LNCAP (cell line): Measurements from ENCODE around the gene CMTM4.

Experiments used
- TF ChIP-seq, protein P1 (sequence below): fragments of 450-650 bp; IDR thresholded peaks from 2 replicates; pipeline ENCODE4 v1.5.1; 2017; ENCODE audit warnings: mild to moderate bottlenecking

CMTM4 gene

DNA sequence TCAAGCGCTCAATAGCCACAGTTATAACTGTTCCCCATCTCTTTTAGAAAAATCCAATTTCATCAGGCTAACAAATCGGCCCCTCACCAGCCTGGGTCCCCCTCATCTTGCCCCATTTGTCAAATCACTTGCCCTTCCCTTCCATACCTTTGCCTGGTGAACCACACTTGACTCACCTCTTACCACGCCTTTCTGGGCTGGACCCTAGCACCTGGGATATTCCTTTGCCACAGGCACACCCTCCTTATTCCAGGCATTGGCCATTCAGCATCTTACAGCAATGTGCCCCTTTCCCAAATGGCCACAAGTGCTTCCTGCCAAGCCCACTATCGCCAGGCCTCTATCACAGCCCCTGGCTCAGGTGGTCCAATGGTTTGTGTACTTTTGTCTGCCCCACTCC is 14.9 kb downstream of the CMTM4 start:
- TF ChIP-seq, protein P1, sequence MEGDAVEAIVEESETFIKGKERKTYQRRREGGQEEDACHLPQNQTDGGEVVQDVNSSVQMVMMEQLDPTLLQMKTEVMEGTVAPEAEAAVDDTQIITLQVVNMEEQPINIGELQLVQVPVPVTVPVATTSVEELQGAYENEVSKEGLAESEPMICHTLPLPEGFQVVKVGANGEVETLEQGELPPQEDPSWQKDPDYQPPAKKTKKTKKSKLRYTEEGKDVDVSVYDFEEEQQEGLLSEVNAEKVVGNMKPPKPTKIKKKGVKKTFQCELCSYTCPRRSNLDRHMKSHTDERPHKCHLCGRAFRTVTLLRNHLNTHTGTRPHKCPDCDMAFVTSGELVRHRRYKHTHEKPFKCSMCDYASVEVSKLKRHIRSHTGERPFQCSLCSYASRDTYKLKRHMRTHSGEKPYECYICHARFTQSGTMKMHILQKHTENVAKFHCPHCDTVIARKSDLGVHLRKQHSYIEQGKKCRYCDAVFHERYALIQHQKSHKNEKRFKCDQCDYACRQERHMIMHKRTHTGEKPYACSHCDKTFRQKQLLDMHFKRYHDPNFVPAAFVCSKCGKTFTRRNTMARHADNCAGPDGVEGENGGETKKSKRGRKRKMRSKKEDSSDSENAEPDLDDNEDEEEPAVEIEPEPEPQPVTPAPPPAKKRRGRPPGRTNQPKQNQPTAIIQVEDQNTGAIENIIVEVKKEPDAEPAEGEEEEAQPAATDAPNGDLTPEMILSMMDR, result no peak

DNA sequence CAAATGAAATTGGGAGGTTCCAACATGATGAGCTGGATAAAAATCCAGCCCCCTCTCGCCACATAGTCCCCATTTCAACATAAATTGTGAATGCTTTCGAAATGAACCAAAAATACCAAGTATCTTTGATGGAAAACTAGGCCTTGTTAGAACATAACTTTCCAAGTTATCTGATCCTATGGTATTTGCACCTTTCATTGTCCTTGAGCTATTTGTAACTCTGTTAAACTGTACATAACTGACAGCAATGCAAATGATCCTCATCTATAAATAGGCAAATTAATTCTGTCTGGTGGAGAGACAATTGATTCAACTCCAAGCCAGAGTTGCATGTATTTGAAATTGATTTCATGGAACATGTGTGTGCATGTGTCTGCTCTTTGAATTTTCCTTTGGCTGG is 18.2 kb downstream of the CMTM4 start:
- TF ChIP-seq, protein P1, result no peak

DNA sequence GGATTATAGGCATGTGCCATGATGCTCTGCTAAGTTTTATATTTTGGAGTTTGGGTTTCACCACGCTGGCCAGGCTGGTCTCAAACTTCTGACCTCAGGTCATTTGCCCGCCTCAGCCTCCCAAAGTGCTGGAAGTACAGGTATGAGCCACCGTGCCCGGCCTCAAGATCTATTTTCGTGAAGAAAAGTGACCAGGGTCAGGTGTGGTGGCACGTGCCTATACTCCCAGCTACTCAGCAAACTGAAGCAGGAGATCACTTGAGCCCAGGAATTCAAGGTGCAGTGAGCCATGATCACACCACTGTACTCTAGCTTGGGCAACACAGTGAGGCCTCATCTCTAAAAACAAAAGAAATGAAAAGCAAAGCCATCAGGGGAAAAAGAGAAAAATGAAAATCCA is 18.7 kb downstream of the CMTM4 start:
- TF ChIP-seq, protein P1, result no peak

DNA sequence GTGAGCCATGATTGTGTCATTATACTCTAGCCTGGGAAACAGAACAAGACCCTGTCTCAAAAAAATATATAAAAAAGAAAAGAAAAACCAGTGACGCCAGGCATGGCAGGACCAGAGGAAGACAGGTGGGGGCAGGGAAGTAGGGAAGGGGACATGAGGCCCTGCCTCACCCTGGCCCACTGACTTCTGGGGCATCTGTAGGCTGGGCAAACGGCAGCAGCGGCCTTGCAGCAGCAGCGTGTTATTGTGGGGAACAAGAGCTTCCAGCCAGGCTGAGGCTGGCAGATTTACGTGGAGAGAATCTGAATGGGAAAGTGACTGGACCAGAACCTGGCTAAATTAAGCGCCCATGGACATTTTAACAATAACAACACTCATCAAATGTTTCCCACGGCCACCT is 19.4 kb downstream of the CMTM4 start:
- TF ChIP-seq, protein P1, result no peak

DNA sequence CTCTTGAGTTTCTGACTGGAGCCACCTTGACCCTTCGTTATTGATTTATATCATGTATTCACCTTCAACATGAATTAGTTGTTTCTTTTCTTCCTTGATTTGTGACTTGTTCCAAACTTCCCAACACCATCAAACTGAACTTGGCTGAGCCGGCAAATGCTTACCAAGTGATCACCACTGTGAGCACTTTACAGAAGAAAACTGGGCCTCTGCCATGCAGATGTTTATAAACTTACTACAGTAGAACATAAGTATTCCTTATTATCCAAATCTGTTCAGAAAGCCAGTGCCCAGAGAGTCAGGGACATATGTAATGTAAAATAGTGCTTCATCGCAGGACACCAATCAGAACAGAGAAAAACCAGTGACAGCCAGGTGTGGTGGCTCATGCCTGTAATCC is 19.9 kb downstream of the CMTM4 start:
- TF ChIP-seq, protein P1, result no peak

DNA sequence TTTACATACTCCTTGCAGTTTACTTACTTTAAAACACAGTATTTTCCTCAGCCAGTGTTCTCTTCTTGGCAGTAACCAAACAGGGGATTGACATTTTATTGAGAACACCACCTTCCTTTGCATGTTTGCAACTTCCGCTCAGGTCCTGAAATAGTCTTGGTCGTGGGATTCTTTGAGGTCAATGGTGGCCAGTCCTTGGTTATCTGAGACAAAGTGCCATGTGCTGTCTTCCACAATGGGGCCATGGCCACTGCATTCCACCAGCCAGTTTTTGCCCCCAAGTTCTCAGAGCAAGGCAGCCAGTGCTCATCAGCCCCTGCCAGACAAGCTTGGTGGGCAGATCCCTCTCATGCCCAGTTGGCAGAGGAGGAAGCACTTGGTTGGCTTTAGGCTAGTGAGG is 22.9 kb downstream of the CMTM4 start:
- TF ChIP-seq, protein P1, result no peak

DNA sequence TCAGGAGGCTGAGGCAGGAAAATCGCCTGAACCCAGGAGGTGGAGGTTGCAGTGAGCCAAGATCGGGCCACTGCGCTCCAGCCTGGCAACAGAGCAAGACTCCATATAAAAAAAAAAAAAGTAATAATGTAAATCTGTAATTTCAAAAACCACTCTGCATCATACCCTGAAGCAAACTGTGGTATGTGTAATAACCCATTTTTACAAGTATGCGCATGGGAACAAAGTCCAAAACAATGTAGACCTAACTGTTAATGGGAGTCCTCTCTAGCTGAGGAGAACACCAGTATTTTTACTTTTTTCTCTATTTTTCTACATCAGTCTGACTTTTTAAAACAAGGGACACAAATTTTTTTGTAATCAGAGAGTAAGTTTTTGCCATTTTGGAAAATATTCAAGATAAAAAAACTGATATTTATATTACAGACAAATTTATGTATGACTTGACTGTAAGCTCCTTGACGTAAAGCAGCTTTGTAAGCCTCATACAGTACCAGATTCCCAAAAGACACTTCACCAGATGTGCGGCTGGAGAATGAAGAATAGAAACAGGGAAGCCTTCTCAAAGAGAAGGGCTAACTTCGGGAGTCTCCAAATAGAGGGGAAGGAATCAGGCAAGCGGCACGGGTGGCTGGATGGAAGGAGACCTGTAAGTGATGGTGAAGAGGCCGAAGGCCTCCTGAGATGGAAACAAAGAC is 25.7 kb downstream of the CMTM4 start:
- TF ChIP-seq, protein P1, result no peak
